Measurements from ENCODE around the gene GPR173. TPM values are rescaled to one million over a fixed set of nuclear protein-coding genes. Genes with fewer than 3 reads are reported as not detected.

Gene GPR173
- total RNA-seq, 1 experiment from 2014 or later: 0.68 TPM

DNA sequence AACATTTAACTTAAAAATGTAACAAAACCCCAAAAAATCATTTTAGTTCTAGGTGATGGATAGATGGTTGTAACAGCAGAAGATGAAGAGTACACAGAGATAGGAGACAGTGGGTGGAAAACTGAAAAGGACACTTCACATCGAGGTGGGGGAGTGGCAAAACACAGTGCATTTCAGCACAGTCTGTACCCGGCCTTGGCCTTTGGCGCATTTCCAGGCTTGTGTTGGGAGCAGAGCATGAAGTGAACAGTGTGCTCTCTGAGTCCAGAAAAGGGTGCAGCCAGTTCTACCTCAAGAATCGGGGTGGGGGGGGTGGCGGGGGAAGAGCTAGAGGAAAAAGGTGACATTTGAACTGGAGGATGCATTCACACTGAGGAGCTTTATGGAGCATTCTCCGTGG, 37.9 kb downstream of the GPR173 start:
- TF ChIP-seq CTCF (IDR thresholded peaks at IDR 0.05; ENCODE audit: unreplicated experiment): no peak
- CTCF ChIA-PET: no interaction called here
- peaks cover 12% of the 10 kb centered on the region for H3K4me1 Mint-ChIP-seq (ENCODE audit: low read depth, unreplicated experiment)
- no peak for DNase-seq
- BruUV-seq (replicated peaks): no TSS peak
- H3K27me3 Mint-ChIP-seq (ENCODE audit: unreplicated experiment): no peaks in the 10 kb centered on the region
- H3K9me3 Mint-ChIP-seq (ENCODE audit: low read depth, unreplicated experiment): no peaks in the 10 kb centered on the region
- H3K36me3 Mint-ChIP-seq (ENCODE audit: insufficient read depth, unreplicated experiment): peaks cover 50% of the 10 kb centered on the region
- no peak overlapping the region for H3K4me3 Mint-ChIP-seq (ENCODE audit: low read depth, unreplicated experiment)
- H3K27ac Mint-ChIP-seq (ENCODE audit: unreplicated experiment): no peak overlapping the region
- intact Hi-C loops (cut with micrococcal nuclease; ENCODE audit: unreplicated experiment): no loop called here

DNA sequence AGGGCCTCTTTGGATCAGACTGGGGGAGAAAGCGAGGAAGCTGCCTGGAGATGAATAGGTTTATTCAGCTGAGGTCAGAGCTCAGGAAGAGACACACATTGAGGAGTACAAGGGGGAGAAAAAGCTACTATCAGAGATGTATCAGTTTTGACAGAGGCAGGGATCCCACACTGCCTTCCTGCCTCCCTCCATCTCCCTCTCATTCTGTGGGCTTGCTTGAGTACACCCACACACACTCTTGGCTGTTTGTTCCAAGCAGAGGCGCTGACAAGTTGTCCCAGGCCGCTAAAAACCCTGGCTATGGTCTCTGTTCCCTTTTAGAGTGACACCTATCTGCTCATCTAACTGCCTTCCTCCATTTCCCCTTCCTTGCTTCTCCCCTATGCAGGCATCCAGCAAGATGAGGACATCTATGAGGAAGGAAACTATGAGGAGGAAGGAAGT, 38.8 kb downstream of the GPR173 start:
- Mint-ChIP-seq H3K9me3 (ENCODE audit: low read depth, unreplicated experiment) (no peaks in the 10 kb centered on the region), H3K4me1 (ENCODE audit: low read depth, unreplicated experiment) (peaks cover 12% of the 10 kb centered on the region), H3K4me3 (ENCODE audit: low read depth, unreplicated experiment) (no peak overlapping the region), H3K27me3 (ENCODE audit: unreplicated experiment) (no peaks in the 10 kb centered on the region), H3K27ac (ENCODE audit: unreplicated experiment) (no peak overlapping the region), H3K36me3 (ENCODE audit: insufficient read depth, unreplicated experiment) (peaks cover 41% of the 10 kb centered on the region)
- BruUV-seq (replicated peaks): no TSS peak
- intact Hi-C loops (cut with micrococcal nuclease; ENCODE audit: unreplicated experiment): no loop called here
- TF ChIP-seq CTCF (IDR thresholded peaks at IDR 0.05; ENCODE audit: unreplicated experiment): no peak
- CTCF ChIA-PET: no interaction called here
- no peak for DNase-seq

DNA sequence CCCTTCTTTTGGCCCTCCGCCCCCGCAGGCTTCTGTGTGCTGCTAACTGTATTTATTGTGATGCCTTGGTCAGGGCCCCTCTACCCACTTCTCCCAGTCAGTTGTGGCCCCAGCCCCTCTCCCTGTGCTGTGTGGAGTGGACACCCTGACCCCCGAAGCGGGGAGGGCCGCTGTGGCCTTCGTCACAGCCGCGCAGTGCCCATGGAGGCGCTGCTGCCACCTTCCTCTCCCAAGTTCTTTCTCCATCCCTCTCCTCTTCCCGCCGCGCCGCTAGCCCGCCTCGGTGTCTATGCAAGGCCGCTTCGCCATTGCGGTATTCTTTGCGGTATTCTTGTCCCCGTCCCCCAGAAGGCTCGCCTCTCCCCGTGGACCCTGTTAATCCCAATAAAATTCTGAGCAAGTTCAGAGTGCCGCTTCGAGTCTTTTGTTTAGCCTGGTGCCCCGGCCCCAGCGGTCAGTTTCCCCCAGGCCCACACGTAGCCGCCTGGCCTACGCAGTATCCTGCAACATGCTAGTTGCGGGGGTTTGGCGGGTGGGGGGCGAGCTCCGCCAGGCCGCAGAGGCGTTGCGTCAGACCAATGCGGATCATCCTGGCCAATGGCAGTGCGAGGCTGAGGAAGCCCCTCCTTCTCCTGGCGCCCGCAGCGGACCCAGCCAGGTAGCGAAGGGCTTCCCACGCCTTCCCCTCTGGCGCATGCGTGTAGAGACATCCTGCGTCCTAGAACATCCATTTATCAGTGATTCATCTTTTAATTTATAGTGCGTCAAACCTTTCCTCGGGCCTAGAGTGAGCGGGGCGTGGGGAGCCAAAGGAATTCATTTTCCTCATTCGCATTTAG, 39.8 kb downstream of the GPR173 start:
- no peak for TF ChIP-seq CTCF (IDR thresholded peaks at IDR 0.05; ENCODE audit: unreplicated experiment)
- H3K36me3 Mint-ChIP-seq (ENCODE audit: insufficient read depth, unreplicated experiment): peaks cover 36% of the 10 kb centered on the region
- H3K4me3 Mint-ChIP-seq (ENCODE audit: low read depth, unreplicated experiment): no peak overlapping the region
- no peak for DNase-seq
- peaks cover 6% of the 10 kb centered on the region for H3K4me1 Mint-ChIP-seq (ENCODE audit: low read depth, unreplicated experiment)
- CTCF ChIA-PET: no interaction called here
- H3K9me3 Mint-ChIP-seq (ENCODE audit: low read depth, unreplicated experiment): no peaks in the 10 kb centered on the region
- H3K27me3 Mint-ChIP-seq (ENCODE audit: unreplicated experiment): no peaks in the 10 kb centered on the region
- BruUV-seq (replicated peaks): no TSS peak
- intact Hi-C loops (cut with micrococcal nuclease; ENCODE audit: unreplicated experiment): no loop called here
- no peak overlapping the region for H3K27ac Mint-ChIP-seq (ENCODE audit: unreplicated experiment)

DNA sequence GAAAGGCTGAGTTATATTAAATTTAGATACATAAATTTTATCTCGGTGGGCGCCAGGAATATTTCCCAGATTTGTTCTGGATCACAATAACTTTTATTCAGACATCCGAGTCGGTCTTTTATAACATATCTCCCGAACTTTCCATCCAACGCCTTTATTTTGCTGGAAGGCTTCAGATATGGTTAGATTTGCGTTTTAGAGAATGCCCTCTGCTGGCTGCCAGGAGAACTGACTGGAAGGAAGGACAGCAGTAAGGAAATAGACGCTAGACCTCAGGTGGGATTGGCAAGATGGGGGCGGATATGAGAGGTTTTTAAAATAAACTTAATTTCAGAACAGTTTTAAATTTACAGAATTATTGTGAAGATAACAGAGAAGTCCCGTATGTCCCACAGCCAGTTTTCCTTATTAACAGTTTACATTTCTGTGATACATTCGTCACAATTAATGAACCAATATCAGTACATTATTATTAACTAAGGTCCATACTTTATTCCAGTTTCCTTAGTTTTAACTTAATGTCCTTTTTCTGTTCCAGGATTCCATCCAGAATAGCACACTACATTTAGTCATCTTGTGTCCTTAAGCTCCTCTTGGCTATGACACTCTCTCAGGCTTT, 40.7 kb downstream of the GPR173 start:
- no TSS peak for BruUV-seq (replicated peaks)
- H3K4me1 Mint-ChIP-seq (ENCODE audit: low read depth, unreplicated experiment): no peaks in the 10 kb centered on the region

More for the DNA sequence above, 40.7 kb downstream of the GPR173 start:
- Mint-ChIP-seq H3K36me3 (ENCODE audit: insufficient read depth, unreplicated experiment) (peaks cover 42% of the 10 kb centered on the region), H3K4me3 (ENCODE audit: low read depth, unreplicated experiment) (no peak overlapping the region), H3K27me3 (ENCODE audit: unreplicated experiment) (no peaks in the 10 kb centered on the region), H3K27ac (ENCODE audit: unreplicated experiment) (no peak overlapping the region), H3K9me3 (ENCODE audit: low read depth, unreplicated experiment) (no peaks in the 10 kb centered on the region)
- intact Hi-C loops (cut with micrococcal nuclease; ENCODE audit: unreplicated experiment): loop anchor here (1.0 kb wide), 1 partner anchor 18 kb away; no protein-coding TSS in a partner anchor
- DNase-seq: peak; percentile 52
- CTCF ChIA-PET: no interaction called here
- no peak for TF ChIP-seq CTCF (IDR thresholded peaks at IDR 0.05; ENCODE audit: unreplicated experiment)

Data from Calu3 (cell line).